K562 (cell line): ENCODE data around the gene CLSTN2. TPM values are rescaled to one million over a fixed set of nuclear protein-coding genes. Genes with fewer than 3 reads are reported as not detected.

ENCODE experiments used
- ATAC-seq: fragments of 200-7000 bp; cut with Tn5 transposase; 3 replicates; pipeline ENCODE4 v1.9.1; 2020; ENCODE audit warnings: moderate library complexity
- BruUV-seq: library from RNA; stranded (reverse); fragments of 400-500 nt; replicated peaks from 2 replicates; lab custom pipeline; 2021; lab: Mats Ljungman, UMichigan
- CTCF ChIA-PET: fragments of 300-600 bp; formaldehyde crosslinking; extraction: SDS; loops from one replicate; lab custom pipeline; 2021; ENCODE audit warnings: low intra/inter-chr PET ratio; lab: Yijun Ruan, JAX
- POLR2A ChIA-PET: fragments of 300-600, 350-650 bp; sonication (Branson Sonifier 250); formaldehyde crosslinking; extraction: SDS; loops from one replicate; lab custom pipeline; 2021; ENCODE audit warnings: antibody characterized with exemption, inconsistent platforms; lab: Yijun Ruan, JAX
- DNase-seq, 4 experiments: peaks; one replicate each; pipeline versions ENCODE4 v3.0.0 to v3.0.0-alpha.2; 2011 to 2018; ENCODE audit warnings: low spot score in 3 of 4, mixed read lengths in 3 of 4; ENCODE audit errors: extremely low read depth in 1 of 4
- FAIRE-seq: peaks from 2 replicates; lab custom pipeline; 2011; peaks lifted over from hg19 to GRCh38; lab: Jason Lieb, UNC
- H2AFZ ChIP-seq: 2 replicates; pipeline ENCODE4 v1.6.0; 2011; ENCODE audit warnings: low read depth, low read length, control low read depth, inconsistent platforms
- H3K27ac ChIP-seq: fragments of 200-600 bp; 3 replicates; pipeline ENCODE4 v1.8.0; 2011; ENCODE audit warnings: low read depth, mild to moderate bottlenecking, control low read depth, inconsistent platforms, low read length, moderate library complexity, mixed read lengths; ENCODE audit errors: extremely low read depth
- H3K27me3 ChIP-seq, 2 experiments: fragments of 300-600 bp in 1 of 2; 2 replicates in 1 of 2; 3 replicates in 1 of 2; pipeline versions ENCODE4 v1.6.0 to v1.8.0; 2011; ENCODE audit warnings: inconsistent platforms in 2 of 2, low read length in 2 of 2, mild to moderate bottlenecking in 1 of 2, mixed read lengths in 1 of 2, moderate library complexity in 1 of 2; ENCODE audit not compliant: control insufficient read depth in 2 of 2, insufficient read depth in 2 of 2
- H3K36me3 ChIP-seq: fragments of 300-600 bp; 3 replicates; pipeline ENCODE4 v1.8.0; 2011; ENCODE audit warnings: mild to moderate bottlenecking, low read length, inconsistent platforms; ENCODE audit not compliant: control insufficient read depth, insufficient read depth
- H3K4me1 ChIP-seq, 2 experiments: fragments of 200-600 bp in 1 of 2; replicated peaks in 1 of 2; 2 replicates in 1 of 2; 3 replicates in 1 of 2; pipeline versions ENCODE4 v1.5.1 to v1.8.0; 2011; ENCODE audit warnings: inconsistent platforms in 2 of 2, low read length in 2 of 2, mild to moderate bottlenecking in 1 of 2, mixed read lengths in 1 of 2, moderate library complexity in 1 of 2; ENCODE audit not compliant: control insufficient read depth in 2 of 2, insufficient read depth in 2 of 2
- H3K4me2 ChIP-seq: 2 replicates; pipeline ENCODE4 v1.6.1; 2011; ENCODE audit warnings: low read length, control low read depth, inconsistent platforms, mixed read lengths; ENCODE audit not compliant: insufficient read depth
- H3K4me3 ChIP-seq: fragments of 200-600 bp; sonication (generic), shearing (Covaris generic); 2 replicates; pipeline ENCODE4 v1.5.1; 2016; ENCODE audit warnings: control low read depth, inconsistent platforms
- H3K79me2 ChIP-seq: fragments of 200-600 bp; 3 replicates; pipeline ENCODE4 v1.8.0; 2011; ENCODE audit warnings: low read length, inconsistent platforms; ENCODE audit not compliant: control insufficient read depth, insufficient read depth
- H3K9ac ChIP-seq, 2 experiments: 2 replicates each; pipeline versions ENCODE4 v1.6.0 to v1.6.1; 2011; ENCODE audit warnings: low read depth in 2 of 2, low read length in 2 of 2, control low read depth in 1 of 2, inconsistent platforms in 1 of 2, mild to moderate bottlenecking in 1 of 2, mixed read lengths in 1 of 2; ENCODE audit not compliant: insufficient read depth in 1 of 2
- H3K9me1 ChIP-seq: one replicate; pipeline ENCODE4 v1.6.0; 2011; ENCODE audit warnings: inconsistent platforms, mild to moderate bottlenecking, low read length, moderate library complexity; ENCODE audit not compliant: control insufficient read depth, insufficient read depth
- H3K9me3 ChIP-seq: replicated peaks from 2 replicates; pipeline ENCODE4 v1.5.1; 2011; ENCODE audit warnings: low read depth, low read length, inconsistent platforms; ENCODE audit not compliant: control insufficient read depth, insufficient read depth
- H4K20me1 ChIP-seq: replicated peaks from 2 replicates; pipeline ENCODE4 v1.6.1; 2011; ENCODE audit warnings: low read length, inconsistent platforms, mixed read lengths; ENCODE audit not compliant: control insufficient read depth, insufficient read depth
- CTBP1 ChIP-seq: fragments of 450-650 bp; IDR thresholded peaks from 2 replicates; pipeline ENCODE4 v1.6.1; 2016; ENCODE audit warnings: borderline replicate concordance
- E2F8 ChIP-seq: fragments of 450-650 bp; IDR thresholded peaks from 2 replicates; pipeline ENCODE4 v1.7.1; 2018; ENCODE audit warnings: mild to moderate bottlenecking, low read depth; ENCODE audit not compliant: partially characterized antibody
- MAX ChIP-seq: sonication (generic); formaldehyde crosslinking; IDR thresholded peaks from 2 replicates; pipeline ENCODE4 v1.9.0; 2022; ENCODE audit warnings: mild to moderate bottlenecking, missing genetic modification reagents
- TCF7L2 ChIP-seq: fragments of 150-350 bp; IDR thresholded peaks from 2 replicates; pipeline ENCODE4 v1.6.1; 2016; ENCODE audit warnings: low read depth, mild to moderate bottlenecking, low read length, moderate library complexity
- TRIM24 ChIP-seq, 2 experiments: fragments of 450-650 bp; IDR thresholded peaks; 2 replicates each; pipeline ENCODE4 v1.6.1; 2016
- ZNF398 ChIP-seq: fragments of 250-450 bp; sonication (Bioruptor Pico); IDR thresholded peaks from 2 replicates; pipeline ENCODE4 v1.8.0; 2021; ENCODE audit warnings: moderate library complexity, mild to moderate bottlenecking, inconsistent platforms
- WGBS: fragments of 100-300 bp; shearing (Covaris generic); methylation state at CpG from one replicate; pipeline ENCODE4 v1.1.6; 2016; ENCODE audit warnings: low coverage, mixed read lengths; ENCODE audit not compliant: insufficient coverage; ENCODE audit errors: missing lambda C conversion rate; 5-methylcytosine and 5-hydroxymethylcytosine counted together
- in situ Hi-C: fragments of 300-500 bp; cut with MboI; formaldehyde crosslinking; loops from 4 replicates; pipeline ENCODE4 v1.15.0; 2018; ENCODE audit warnings: inconsistent platforms, mixed read lengths
- intact Hi-C: fragments of 100-400 bp; cut with micrococcal nuclease; formaldehyde crosslinking; loops from 2 replicates; pipeline ENCODE4 v1.14.2; 2022
- polyA plus RNA-seq, 8 experiments: library from polyadenylated mRNA; depleted of rRNA in 4 of 8; stranded (reverse) in 5 of 8; unstranded in 3 of 8; fragments of >200 nt; fragmentation: Nextera tagmentation in 2 of 8; fragmentation: Illumina TruSeq in 1 of 8; extraction: Ambion mirVana in 2 of 8; extraction: Trizol in 1 of 8; gene quantifications; 2 replicates each; pipeline versions ENCODE4 v1.2.1 to v1.2.3, GENCODE V29; 2011 to 2014; ENCODE audit warnings: inconsistent platforms in 1 of 8, missing spikeins in 1 of 8
- total RNA-seq, 7 experiments: library from RNA; depleted of rRNA in 6 of 7; stranded (reverse); fragments of >200 nt in 6 of 7; fragmentation: Illumina TruSeq in 2 of 7; extraction: Trizol in 2 of 7; gene quantifications; 2 replicates each; pipeline versions ENCODE4 v1.2.1 to v1.2.3, GENCODE V29; 2011 to 2021; ENCODE audit warnings: low replicate concordance in 1 of 7

CLSTN2 gene
- total and polyA plus RNA-seq, 9 of the 15 experiments (the other 6 are each of a cell fraction or from before 2014, with no cell fraction given), result 0.02 to 0.04 (median 0.04) TPM; not detected in 6

- TF ChIP-seq E2F8, result no peak
- no peak for TF ChIP-seq CTBP1
- TF ChIP-seq ZNF398, result no peak
- TF ChIP-seq TCF7L2, result no peak
- TF ChIP-seq, all 486 proteins: peak for 0
Observed at GRCh38 chr3:139948467-139948866, 13.5 kb downstream of the CLSTN2 start (continued).

GRCh38 chr3:139948898-139949297 is 13.9 kb downstream of the CLSTN2 start:
- CTCF ChIA-PET, result no interaction called here
- no peak overlapping the region for H3K9ac ChIP-seq
- no peaks in the 10 kb centered on the region for H3K79me2 ChIP-seq
- in situ Hi-C loops, result no loop called here
- H3K4me2 ChIP-seq, result no peak overlapping the region
- no peak for TF ChIP-seq TRIM24 (IDR thresholded peaks at IDR 0.05)
- no peak for TF ChIP-seq MAX
- TF ChIP-seq, all 486 proteins: peak for 0
- DNase-seq, result no peak
- no peak overlapping the region for H2AFZ ChIP-seq
- no peaks in the 10 kb centered on the region for H4K20me1 ChIP-seq
- no peak for ATAC-seq
- POLR2A ChIA-PET, result no interaction called here
- no peak overlapping the region for H3K27ac ChIP-seq
- intact Hi-C loops, result no loop called here
- no peak for FAIRE-seq
- H3K27me3 ChIP-seq, result no peaks in the 10 kb centered on the region; a peak in 1 of 5 replicates
- 2% methylated on average over 6 of the region's 6 CpGs for WGBS
- no TSS peak for BruUV-seq
- no peaks in the 10 kb centered on the region for H3K4me1 ChIP-seq
- no peaks in the 10 kb centered on the region for H3K9me3 ChIP-seq
- H3K36me3 ChIP-seq, result no peaks in the 10 kb centered on the region
- H3K4me3 ChIP-seq, result no peak overlapping the region
- H3K9me1 ChIP-seq, result no peaks in the 10 kb centered on the region
